HG03280 (cell line): Measurements from ENCODE around the gene EOGT.

ENCODE experiments used
- ATAC-seq: cut with Tn5 transposase; IDR thresholded peaks from one replicate; pipeline ENCODE4 v1.9.1; 2021; ENCODE audit warnings: mild to moderate bottlenecking, moderate library complexity; ENCODE audit not compliant: unreplicated experiment

The EOGT gene

GRCh38 chr3:69013253-69014021 lies at the start of gene EOGT:
EOGT (minus strand) TSS chr3:69013684; CDS start chr3:69009846, 3,838 bp downstream.
- peak; percentile 82 for ATAC-seq

GRCh38 chr3:69059688-69060087 lies 46.2 kb upstream of the EOGT start:
- ATAC-seq: no peak

- no peak for ATAC-seq
Measured at GRCh38 chr3:69058947-69059224, 45.4 kb upstream of the EOGT start.

DNA sequence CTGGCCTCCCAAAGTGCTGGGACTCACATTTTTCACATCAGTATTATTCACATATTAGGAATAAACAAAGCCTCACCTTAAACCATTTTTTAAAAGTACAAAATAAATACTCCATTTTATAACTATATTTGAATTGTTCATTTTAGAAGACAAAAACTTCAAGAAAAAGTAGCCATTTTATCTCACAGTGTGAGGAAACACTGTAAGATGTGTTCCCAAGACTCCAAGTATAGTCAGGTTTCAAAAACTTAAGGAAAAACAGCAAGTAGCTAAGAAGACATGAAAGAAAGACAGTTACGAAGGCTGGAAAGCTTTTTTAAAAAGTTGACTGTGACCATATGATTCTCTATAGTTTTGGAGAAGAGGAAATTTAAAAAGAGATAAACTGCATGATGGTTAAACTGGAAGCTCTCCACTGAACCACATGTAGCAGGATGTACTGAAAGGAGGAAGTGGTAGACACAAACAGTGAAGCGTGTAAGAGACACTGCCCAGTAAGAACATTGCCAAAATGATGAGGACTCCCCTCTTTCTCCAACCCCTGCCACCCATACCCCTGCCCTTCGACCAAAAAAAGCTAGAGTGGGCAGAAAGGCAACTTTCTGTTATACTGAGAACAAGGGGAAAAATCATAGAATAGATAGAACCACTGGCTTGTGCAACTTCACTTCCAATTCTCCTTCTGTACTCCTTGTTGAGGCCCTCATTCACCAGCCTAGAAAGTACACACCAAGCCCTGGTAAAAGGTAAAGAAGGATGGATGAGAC lies 44.9 kb upstream of the EOGT start:
- ATAC-seq: peak; percentile 88

DNA sequence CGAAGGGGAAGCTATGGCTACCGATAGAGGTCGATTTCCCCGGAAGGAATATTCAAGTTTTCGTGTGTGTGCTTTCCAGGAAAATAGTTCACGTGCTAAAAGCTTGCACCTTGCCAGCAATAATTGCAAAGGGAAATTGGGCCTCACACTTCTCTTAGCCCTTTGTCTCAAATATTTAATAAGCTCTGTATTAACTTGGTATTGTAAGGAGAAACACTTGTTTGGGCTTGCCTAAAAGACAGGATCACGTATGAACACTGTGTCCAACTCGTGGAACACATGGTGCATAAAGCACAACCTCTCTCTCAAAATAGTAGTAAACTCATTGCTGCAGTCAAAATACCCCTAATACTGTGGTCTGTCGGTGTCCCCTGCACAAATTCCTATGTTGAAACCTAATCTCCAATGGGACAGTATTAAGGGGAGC lies 39.0 kb upstream of the EOGT start:
- peak; percentile 2 for ATAC-seq

GRCh38 chr3:69051756-69052471 lies 38.4 kb upstream of the EOGT start, which contains the start of gene TMF1:
TMF1 (minus strand) TSS chr3:69052333; CDS start chr3:69052086, 247 bp downstream.
- ATAC-seq: peak; percentile 93

DNA sequence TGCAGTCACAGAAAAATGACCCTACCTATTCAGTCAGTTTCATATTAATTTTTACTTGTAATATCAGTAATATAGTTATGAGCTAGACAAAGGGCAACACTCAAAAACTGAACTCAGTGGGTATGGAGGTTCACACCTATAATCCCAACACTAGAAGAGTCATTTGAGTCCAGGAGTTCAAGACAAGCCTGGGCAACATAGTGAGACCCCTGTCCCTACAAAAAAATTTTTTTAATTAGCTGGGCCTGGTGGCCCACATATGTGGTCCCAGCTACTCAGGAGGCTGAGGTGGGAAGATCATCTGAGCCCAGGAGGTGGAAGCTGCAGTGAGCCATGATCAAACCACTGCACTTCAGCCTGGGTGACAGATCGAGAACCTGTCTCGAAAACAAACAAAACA lies 35.5 kb upstream of the EOGT start:
- ATAC-seq: no peak

DNA sequence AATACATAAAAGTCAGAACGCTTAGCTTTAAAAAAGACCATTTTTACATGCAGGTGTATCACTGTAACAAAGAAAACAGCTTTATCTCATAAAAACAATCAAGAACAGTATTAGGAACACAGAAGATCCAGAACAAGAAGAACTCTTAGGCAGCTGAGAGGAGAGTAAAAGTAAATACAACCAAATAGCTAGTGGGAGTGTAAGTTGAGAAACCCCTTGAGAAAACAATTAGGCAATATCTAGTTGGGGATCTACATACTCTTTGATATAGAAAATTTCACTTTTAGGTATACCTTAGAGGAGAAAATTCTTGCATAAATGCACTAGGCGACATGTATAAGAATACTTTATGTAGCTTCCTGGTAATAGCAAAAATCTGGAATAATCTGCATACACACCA lies 31.1 kb upstream of the EOGT start:
- no peak for ATAC-seq

- ATAC-seq: no peak
Measured at GRCh38 chr3:69033470-69033869, 20.0 kb upstream of the EOGT start.

GRCh38 chr3:69032737-69033136 lies 19.3 kb upstream of the EOGT start:
- ATAC-seq: no peak

DNA sequence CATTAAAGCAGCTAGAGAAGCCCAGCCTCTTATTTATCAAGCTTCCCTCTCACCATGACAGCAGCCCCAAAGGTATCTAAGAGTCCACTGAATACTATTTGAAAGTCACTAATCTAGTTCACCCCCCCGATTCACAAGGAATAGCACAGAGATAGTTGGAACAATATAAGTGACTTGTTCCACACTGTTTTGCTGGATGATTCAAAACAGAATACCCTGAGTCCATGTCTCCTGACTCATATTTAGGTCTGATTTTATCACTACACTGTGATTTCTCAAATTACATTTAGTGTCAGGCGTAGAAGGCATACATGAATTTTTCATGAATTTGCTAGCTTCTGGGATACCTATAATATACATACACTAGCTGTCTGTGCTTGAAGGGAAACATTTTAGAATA lies 18.7 kb upstream of the EOGT start:
- ATAC-seq: no peak

DNA sequence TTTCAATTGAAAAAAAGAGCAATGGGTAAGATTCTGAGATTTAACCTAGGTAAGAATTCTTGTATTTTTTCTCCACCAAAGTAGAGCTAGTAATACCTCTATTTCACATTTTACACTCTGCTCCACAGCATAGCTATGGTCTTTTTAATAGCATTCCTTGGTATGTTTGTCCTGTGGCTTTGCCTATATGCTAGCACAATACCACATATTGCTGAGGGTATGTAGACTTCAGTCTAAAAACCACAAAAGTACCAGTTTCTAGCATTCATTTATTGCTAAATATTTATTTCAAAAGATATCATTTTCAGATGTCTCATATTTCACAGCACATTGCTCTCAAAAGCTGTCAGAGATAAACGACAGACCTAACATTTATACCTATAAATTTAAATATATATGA lies 18.2 kb upstream of the EOGT start:
- no peak for ATAC-seq

DNA sequence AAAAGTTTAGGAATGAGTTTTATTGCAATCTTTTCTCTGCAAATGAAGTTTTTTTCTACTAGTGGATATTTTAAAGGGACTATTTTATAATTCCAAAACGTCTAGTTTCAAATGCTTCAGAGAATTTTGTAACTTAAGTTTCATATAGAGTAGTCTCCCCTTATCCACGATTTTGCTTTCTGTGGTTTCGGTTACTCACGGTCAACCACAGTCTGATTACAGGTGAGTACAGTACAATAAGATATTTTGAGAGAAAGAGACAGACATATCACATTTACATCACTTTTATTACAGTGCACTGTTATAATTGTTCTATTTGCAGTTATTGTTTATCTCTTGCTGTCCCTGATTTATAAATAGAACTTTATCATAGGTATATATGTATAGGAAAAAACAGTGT lies 7.4 kb upstream of the EOGT start:
- no peak for ATAC-seq

DNA sequence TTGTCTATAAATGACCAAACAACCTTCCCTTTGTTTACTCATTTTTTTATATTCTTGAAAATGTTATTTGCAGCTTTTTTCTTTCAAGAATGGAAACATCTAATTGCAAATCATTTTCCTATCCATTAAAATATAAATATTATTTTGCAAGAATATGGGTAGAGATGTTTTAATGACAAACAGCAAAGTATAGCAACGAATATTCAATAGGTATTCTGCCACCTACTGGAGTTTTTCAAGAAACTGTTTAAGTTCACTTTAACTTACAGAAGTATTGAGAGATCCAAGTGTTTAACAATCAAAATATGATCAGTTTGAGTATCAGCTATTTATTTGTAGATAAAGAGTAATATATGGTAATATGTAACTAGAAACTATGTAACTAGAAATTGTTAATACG lies 6.9 kb upstream of the EOGT start:
- ATAC-seq: no peak

DNA sequence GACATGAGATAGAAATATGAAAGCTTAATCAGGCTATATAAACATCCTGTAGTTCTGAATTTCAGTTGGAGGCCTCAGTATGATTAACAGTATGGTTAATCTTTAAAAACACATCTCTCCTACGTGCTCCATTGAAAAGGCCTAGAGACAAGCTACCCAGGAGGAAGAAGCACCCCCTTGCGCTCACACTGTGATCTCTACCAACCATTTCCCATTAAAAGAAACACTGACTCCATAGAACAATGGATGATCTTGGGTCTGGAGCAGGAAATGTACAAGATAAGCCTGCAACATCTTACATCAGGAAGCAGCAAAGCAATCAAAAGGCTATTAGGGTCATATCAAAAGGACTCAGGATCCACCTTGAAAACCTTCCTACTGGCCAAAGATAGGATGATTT lies 3.4 kb upstream of the EOGT start:
- no peak for ATAC-seq

GRCh38 chr3:69016102-69016501 lies 2.6 kb upstream of the EOGT start:
- ATAC-seq: no peak

GRCh38 chr3:69014022-69014580 lies 617 bp upstream of the EOGT start:
- no peak for ATAC-seq

DNA sequence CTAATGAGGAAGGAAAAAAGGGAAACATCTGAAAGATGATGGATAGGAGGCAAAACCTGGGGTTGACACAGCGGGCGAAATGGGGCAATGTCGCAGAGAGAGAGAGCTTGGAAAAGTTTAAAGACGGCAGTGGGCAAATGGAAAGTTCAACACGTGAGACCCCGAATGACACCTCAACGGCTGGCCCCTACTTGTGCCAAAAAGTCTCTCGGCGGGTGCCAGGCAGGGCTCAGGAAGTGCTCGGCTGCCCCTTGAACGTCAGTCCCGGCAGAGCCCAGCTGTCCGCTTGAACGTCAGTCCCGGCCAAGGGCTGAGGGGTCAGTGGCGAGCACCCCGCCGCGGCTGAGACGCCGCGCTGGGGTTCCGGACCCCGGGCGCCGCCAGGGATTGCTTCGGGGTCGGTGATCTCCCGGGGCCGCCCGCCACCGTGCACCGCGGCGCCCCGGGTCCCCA lies 658 bp downstream of the EOGT start:
- ATAC-seq: peak; percentile 54

GRCh38 chr3:69012100-69012799 lies 1.2 kb downstream of the EOGT start:
- no peak for ATAC-seq

GRCh38 chr3:69011096-69011730 lies 2.3 kb downstream of the EOGT start:
- ATAC-seq: no peak
